ENCODE results near the gene GOLIM4.
"Not testable (repeated sequence)": the region's sequence is repeated elsewhere in the genome, so short reads cannot be mapped to it uniquely, and the experiment has no call there.

The GOLIM4 gene, protein sequence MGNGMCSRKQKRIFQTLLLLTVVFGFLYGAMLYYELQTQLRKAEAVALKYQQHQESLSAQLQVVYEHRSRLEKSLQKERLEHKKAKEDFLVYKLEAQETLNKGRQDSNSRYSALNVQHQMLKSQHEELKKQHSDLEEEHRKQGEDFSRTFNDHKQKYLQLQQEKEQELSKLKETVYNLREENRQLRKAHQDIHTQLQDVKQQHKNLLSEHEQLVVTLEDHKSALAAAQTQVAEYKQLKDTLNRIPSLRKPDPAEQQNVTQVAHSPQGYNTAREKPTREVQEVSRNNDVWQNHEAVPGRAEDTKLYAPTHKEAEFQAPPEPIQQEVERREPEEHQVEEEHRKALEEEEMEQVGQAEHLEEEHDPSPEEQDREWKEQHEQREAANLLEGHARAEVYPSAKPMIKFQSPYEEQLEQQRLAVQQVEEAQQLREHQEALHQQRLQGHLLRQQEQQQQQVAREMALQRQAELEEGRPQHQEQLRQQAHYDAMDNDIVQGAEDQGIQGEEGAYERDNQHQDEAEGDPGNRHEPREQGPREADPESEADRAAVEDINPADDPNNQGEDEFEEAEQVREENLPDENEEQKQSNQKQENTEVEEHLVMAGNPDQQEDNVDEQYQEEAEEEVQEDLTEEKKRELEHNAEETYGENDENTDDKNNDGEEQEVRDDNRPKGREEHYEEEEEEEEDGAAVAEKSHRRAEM

DNA sequence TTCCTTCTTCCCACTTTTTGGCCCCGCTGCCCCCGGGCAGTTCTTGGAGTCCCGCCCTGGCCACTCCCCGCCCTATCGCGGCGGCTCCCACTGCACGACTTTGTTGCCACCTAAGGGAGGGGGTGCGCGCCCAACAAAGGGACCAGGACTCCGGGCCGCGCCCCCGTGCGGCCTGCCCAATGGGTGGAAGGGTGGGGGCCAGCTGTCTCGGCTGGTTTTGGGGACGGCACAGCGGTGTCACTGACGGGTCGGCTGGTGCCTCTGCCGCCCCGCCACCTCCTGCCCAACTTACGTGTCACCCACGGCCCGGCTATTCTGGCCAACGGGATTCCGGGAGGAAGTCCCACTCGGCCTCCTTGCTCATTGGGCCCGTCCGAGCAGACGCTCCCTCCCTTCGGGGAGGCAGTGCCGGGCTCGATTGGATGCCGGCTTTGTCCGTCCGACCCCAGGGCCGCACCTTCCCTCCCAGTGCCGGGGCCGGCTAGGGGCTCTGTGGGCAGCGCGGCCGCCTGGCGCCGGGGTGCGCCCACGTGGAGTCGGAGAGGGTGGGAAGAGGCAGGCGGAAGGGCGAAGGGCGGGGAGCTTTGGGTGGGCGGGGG, at the start of gene GOLIM4:
Gene GOLIM4, minus strand, starts transcription at position 314 of the 599 bp plus-strand sequence. CDS start 639 bp downstream, outside the sequence.
- peak; percentile 98 for DNase-seq

DNA sequence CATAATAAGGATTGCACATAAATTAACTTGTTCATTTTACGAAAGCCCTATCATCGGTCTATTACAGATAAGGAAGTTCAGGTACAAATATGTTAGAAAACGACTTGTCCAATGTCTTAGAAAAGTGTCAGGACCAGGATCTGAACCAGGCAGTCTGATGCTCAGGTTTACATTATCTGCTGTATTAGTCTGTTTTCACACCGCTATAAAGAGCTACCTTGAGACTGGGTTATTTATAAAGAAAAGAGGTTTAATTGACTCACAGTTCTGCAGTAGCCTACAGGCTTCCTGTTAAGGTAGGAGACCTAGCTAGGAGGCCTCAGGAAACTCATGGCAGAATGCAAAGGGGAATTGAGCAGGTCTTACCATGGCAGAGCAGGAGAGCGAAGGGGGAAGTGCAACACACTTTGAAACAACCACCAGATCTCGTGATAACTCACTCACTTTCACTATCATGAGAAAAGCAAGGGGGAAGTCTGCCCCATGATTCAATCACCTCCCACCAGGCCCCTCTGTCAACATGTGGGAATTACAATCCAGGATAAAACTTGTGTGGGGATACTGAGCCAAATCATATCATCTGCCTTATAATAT, 45.8 kb upstream of the GOLIM4 start:
- no peak for DNase-seq

DNA sequence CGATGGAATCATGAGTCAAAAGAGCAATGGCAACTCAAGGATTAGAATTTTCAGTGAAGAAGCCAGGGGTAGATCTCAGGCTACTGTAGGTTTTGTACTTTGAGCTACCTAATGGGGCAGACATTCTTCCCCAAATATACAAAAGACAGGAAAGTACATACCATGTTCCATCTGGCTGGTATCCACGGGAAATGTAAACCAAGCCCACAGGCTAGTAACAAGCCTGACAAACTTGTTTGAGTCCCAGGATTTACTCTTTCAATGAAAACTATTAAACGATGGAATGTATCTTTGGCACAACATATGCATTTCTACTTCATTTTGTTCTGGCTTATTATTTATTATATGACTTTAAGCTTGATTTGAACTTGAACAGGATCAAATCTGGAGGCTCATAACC, 44.2 kb upstream of the GOLIM4 start:
- no peak for DNase-seq

DNA sequence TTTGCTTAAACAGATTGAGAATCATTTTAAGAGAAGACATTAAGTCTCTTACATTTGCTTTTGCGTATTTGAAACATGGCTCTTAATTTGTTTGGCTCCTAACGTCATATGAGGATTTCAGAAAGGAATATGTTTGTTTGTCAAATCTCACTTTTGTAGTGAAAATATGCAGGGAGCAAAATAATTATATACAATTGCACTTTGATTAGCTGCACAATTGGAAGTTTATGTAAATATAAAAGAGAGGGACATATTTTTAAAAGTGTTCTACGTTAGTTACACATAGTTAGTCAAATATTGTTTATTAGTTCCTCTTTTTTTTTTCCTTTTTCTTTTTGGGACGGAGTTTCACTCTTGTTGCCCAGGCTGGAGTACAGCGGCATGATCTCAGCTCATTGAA, 42.7 kb upstream of the GOLIM4 start:
- no peak for DNase-seq

DNA sequence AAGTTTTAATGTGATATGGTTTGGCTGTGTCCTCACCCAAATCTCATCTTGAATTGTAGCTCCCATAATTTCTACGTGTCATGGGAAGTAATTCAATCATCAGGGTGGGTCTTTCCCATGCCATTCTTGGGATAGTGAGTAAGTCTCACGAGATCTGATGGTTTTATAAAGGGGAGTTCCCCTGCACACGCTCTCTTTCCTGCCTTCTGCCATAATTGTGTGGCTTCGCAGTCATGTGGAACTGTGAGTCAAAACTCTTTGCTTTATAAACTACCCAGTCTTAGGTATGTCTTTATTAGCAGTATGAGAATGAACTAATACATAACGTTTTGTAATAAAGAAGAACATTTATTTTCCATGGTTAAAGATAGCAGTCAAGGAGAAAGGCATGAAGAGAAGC, 39.2 kb upstream of the GOLIM4 start:
- no peak for DNase-seq

DNA sequence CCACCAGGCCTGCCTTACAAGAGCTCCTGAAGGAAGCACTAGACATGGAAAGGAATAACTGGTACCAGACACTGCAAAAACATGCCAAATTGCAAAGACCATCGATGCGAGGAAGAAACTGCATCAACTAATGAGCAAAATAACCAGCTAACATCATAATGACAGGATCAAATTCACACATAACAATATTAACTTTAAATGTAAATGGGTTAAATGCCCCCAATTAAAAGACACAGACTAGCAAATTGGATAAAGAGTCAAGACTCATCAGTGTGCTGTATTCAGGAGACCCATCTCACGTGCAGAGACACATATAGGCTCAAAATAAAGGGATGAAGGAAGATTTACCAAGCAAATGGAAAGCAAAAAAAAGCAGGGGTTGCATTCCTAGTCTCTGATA, 34.5 kb upstream of the GOLIM4 start:
- DNase-seq: not testable (repeated sequence)

DNA sequence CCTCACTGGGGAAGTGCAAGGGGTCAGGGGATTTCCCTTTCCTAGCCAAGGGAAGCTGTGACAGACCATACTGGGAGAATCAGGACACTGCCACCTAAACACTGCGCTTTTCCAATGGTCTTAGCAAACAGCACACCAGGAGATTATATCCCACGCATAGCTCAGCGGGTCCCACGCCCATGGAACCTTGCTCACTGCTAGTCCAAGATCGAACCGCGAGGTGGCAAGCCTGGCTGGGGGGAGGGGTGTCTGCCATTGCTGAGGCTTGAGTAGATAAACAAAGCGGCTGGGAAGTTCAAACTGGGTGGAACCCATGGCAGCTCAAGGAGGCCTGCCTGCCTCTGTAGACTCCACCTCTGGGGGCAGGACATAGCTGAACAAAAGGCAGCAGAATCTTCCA, 32.7 kb upstream of the GOLIM4 start:
- not testable (repeated sequence) for DNase-seq

DNA sequence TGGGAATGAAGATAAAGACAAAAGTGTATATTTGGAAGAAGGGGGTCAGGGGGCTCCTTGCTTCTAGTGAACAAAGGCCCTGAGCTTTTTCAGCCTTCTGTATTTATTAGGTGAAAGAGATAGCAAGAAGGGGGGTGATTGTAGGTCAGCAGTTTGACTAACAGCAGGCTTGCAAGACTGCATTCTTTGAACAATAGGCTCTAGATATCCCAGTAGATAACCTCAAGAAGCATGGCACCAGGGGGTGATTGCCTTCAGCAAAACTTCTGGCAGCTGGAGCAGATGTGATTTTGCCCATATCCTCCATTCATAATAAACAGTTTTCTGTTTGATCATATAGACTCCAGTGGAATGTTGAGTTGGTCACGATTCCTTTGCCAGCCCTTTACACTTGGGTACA, 31.7 kb upstream of the GOLIM4 start:
- DNase-seq: no peak

DNA sequence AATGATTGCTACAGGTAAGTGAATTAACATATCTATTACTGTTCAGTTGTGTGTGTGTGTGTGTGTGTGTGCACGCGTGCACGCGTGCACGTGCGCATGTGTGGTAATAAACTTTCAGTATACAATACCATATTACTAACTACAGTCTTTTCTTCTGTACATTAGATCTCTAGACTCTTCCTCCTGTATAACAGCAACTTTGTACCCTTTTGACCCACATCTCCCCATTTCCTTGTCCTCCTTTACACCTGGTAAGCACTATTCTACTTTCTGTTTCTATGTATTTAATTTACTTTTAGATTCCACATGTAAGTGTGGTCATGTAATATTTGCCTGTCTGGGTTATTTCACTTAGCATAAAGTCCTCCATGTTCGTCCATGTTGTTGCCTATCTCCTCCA, 29.1 kb upstream of the GOLIM4 start:
- DNase-seq: no peak

DNA sequence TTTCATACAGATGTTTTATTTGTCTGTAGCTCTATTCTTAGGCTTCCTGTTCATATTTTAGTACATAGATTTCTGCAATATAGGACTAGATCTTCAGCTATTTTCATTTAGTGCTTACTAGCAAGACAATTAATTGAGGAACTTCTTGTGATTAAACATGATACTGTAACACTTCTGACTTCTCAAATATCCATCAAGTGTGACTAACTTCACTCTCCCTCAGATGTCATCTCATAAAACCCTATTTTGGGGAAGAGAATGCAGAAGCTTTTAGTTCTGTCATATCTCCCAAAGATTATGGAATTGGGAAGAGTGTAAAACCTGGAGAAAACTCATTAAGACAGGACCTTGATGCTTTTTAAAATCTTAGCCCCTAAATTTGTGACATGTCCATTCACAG, 28.6 kb upstream of the GOLIM4 start:
- no peak for DNase-seq

DNA sequence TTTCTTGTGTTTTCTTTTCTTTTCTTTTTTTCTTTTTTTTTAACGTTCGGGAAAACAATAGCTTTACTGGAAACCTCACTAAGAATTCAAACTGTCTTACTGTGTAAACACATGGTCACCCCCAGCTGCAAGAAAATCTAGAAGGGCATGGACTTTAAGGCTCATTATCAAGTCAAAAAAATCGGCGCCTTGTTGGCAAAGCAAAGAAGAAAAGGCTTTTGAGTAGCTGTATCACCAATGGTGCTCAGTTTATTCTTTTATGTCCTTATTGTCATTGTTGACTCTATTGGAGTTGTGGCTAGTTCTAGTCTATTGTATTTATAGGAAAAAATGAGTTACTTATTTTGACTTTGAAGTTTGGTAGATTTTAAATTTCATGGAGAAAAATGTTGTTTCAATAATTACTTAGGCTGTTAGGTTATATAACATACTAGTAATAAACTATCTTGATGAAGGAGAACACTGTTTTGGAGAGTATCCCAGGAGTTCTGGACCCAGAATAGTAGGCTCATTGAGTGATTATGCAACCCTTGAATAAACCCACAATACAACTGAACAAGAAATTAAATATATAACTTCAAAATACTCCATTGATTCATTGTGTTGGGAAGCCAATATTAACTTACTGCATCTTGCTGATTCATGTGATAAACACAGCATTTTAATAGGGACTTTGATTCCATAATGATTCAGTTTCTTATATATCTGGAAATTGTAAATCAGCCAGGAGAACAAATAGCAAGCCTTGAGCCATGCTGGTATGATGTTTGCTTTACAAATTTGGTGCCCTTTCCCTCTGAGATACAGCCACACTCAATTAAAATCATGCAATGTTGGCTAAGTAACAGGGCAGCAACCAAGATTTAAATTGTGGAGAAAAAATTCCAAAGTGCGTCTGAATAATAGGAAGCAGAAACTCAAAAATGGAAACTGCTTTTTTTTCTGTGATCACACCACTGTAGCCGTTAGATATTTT, 27.8 kb upstream of the GOLIM4 start:
- no peak for DNase-seq

DNA sequence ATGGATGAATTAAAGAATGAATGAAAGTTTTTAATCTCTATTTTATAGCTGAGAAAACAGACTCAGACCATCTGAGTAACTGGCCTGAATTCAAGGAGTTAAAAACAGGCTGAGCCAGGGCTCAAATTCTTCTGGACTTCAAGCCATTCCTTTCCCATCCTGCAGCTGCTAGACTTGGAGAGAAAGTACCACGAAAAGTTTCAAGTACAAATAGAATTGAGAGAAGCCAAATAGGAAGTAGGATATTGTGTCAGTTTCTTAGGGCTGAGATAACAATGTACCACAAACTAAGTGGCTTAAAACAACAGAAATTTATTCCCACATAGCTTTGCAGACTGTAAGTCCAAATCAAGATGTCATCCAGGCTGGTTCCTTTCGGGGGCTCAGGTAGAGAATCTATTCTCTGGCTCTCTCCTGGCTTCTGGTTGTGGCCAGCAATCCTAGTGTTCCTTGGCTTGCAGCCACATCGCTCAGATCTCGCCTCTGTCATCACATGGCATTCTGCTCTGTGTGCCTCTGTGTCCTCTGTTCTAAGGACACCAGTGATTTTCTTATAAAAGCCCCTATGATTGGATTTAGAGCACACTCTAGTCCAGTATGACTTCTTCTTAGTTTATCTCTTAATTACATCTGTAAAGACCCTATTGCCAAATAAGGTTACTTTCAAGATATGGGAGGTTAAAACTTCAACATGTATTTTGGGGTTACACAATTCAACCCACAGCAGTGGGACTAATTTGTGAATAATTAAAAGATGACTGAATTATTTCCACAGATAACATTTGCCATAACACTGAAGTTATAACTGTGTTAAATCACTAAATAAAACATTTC, 25.7 kb upstream of the GOLIM4 start:
- DNase-seq: no peak

DNA sequence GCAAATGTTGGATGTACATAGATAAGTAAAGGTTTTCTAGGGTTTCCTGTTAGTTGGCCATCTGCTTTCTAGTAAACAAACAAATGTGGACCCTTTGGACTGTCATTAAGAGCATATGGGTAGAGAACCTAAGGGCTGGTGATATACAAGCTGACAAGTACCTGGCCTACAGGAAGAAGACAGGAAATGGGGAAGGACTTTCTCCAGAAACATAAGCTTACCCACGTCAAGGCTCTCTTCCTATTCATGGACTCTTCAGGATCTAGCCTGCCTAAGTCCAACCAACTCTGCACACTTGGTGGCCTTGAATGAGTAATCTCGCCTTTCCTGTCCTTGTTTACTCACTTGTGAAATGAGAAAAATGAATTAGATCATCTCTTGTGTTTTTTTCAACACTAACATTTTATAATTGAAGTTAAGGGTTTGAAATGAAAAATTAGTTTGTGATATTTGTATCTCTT, 22.2 kb upstream of the GOLIM4 start:
- peak; percentile 37 for DNase-seq

DNA sequence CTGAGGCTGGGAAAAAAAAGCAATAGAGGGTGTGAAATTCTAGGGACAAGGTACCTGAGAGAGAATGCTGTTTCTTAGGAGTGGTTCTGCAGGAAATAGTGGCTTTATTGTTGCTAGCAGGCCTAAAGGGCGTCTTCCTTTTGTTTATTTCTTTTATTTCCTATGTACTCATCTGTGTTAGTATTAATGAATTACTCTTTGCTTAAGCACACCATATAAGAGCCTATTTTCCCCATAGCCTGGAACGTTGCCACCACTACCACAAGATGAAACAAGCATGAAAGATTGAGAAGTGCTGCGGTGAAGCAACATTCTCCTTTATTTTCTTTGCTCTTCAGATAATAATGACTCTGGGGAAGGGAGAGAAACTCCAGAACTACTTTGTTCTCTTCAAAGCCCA, 21.3 kb upstream of the GOLIM4 start:
- no peak for DNase-seq

DNA sequence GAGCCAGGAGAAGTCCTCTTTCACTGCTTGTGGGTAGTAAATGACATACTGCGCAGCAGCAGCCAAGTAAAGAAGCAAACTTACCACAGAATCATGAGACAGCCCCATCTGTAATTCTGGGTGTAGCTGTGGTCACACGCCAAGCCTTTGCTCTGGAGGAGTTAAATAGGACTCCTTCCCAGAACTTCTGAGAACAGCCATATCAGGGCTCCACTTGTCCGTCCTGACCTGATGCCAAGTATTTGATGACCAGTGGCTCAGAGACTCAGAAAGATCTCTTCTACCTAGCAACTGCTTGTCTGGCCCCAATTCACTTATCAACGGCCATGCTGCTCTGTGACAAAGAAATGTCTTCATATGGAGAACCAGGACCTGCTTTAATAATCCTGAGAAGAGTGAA, 20.6 kb upstream of the GOLIM4 start:
- DNase-seq: no peak

DNA sequence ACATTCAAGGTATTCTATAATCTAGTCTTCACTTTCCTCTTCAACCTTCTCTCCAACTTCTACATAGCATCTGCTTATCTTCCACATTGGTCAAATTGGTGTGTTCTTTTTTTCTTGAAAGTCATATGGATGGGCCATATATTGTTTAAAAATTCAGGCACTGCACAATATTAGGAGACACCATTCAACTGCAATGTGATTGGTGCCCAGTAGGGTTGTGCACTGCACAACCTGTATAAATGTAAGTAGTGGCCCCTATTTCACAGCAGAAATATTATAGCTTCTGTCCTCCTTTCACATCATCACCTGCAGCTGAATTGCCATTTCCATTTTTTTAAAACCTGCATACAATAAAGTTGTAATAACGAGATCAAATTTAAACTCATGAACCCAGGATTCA, 18.1 kb upstream of the GOLIM4 start:
- DNase-seq: no peak

DNA sequence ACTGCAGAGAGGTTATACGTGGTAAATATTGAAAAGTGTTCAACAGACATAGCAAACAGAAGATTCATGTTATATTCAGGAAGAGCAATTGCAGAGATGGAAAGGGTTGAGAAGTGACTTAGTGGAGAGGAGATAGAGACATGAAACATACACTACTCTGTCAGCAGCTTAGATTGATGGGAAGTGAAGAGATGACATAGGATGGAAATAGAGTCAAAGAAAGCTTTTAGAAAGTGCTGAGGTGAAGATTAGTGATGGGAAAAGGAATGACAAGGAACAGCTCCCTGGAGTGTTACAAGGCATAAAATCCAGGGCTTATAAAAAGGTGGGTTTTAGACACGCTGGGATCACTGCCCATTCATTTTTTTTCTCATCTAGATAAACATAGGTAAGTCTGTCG, 17.2 kb upstream of the GOLIM4 start:
- DNase-seq: no peak

DNA sequence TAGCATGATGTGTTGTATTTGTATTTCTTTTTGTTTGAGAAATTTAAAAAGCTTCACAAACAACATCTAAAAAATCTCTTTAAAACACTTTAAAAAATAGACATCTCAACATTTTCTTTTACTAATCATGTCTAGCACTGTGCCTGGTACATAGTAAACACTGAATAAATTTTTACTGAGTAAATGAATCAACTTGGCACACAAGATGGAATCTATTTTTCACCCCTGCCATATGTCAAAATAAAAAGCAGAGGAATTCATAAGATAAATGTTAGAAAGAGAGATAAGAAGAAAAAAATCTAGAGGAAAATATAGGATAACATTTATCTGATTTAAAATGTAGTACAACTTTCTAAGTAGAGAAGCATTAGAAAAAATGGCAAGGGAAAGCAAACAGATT, 8.6 kb upstream of the GOLIM4 start:
- DNase-seq: no peak

DNA sequence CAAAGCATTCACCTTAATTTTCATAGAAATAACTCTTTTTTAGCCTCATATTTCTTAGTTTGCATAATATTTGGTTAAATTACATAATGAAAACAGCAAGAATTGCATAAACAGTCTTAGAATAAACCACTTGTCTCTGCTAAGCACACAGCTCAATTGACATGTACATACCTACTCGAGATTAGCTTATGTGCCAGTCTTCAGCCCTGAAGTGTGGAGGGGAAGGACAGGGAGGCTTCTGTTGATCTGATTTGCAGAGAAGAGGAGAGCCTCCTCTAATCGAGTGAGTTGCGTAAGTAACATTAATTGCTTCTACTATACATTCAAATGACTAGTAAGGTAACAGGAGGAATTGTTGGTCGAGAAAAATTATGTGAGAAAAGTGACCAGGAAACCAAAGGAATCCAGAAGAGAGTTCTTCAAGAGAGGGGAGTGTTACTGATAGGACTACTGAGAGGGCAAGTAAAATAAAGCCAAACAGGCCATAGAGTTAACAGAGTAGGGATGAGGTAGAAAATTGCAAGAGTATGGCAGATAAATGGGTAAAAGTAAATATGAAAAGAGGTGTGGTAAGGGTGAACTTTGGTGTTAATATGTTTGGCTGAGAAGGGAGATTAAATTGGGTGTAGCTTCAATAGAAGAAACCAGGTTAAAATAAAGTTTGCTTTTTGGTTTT, 7.1 kb upstream of the GOLIM4 start:
- DNase-seq: no peak

DNA sequence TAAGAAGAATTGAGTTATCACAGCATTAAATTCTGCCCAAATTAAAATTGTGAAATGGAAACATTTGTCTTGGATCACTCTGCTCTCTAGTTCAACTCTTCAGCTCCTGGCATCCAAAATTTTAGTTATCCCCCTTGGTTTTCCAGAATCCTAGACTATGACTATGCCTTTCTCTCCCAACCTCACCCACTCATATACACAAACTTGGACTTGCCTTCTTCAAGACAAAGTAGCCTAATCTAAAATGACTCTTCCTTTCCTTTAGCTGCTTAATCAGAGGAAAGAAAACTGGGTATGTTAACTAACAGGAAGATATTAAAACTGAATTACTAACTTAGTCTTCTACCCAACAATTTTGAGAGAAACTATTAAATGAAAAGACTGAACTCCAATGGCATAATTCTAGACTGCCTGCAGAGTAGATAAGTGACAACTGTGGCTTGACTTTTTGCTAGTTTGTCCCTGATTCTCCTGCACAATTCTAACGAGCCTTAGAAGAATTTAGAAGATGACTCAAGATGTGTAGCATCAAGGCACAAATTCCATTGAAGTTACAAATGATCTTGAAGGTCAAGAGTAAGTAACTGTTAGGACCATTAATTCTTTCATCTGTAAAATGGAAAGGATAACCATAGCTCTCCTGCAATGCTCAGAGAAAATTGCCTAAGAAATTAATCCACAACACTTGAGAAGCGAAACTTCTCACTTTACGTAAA, 5.2 kb upstream of the GOLIM4 start:
- DNase-seq: peak; percentile 62

All from EL (cell line).